Adrenal gland (tissue), 5 donors: Measurements from ENCODE around the gene CACNG1.

Source experiments
- POLR2A ChIP-seq, 2 donors: fragments of 450-650 bp; IDR thresholded peaks; one replicate each; pipeline ENCODE4 v1.6.1; 2017; ENCODE audit warnings: antibody characterized with exemption in 2 of 2, mild to moderate bottlenecking in 2 of 2, moderate library complexity in 1 of 2
- TF ChIP-seq, protein P1 (sequence below), 6 experiments: fragments of 450-650 bp in 4 of 6; fragments of 200-600 bp in 2 of 6; sonication (generic) in 1 of 6; IDR thresholded peaks; 1 replicate in 5 of 6; 2 replicates in 1 of 6; pipeline versions ENCODE4 v1.5.1 to v1.8.0; 2016 to 2021; ENCODE audit warnings: antibody characterized with exemption in 6 of 6, mild to moderate bottlenecking in 2 of 6, moderate library complexity in 1 of 6
- donor health status: DM: no; HTN: no; CAD: no.

DNA sequence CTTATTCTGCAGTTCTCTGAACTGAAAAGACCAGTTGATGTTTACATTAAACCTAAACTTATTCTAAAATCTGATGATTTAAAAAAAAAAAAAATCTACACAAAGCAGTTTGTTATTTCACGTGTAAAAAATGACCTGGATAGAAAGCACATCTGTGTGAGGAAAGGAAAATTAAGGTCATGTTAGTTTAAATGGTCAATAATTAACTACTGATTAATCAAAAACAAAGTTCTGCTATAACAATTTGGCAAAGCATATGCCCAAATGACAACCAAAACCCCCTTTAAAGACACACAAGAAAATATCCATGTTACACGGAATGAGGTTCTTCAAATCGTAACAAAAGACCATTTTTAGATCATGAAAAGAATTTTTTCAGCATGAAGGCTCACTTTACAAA lies 30.4 kb downstream of the CACNG1 start:
- TF ChIP-seq POLR2A (IDR thresholded peaks at IDR 0.05) = no peak
- TF ChIP-seq, protein P1, sequence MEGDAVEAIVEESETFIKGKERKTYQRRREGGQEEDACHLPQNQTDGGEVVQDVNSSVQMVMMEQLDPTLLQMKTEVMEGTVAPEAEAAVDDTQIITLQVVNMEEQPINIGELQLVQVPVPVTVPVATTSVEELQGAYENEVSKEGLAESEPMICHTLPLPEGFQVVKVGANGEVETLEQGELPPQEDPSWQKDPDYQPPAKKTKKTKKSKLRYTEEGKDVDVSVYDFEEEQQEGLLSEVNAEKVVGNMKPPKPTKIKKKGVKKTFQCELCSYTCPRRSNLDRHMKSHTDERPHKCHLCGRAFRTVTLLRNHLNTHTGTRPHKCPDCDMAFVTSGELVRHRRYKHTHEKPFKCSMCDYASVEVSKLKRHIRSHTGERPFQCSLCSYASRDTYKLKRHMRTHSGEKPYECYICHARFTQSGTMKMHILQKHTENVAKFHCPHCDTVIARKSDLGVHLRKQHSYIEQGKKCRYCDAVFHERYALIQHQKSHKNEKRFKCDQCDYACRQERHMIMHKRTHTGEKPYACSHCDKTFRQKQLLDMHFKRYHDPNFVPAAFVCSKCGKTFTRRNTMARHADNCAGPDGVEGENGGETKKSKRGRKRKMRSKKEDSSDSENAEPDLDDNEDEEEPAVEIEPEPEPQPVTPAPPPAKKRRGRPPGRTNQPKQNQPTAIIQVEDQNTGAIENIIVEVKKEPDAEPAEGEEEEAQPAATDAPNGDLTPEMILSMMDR (IDR thresholded peaks at IDR 0.05) = no peak
